Stimulated activated CD8-positive, alpha-beta memory T cell treated with anti-CD3 and anti-CD28 coated beads, Interleukin-15, amount 100 ng/mL, for 24 hours (primary cell): Measurements from ENCODE around the gene SELENON.

Experiments
- DNase-seq: peaks from one replicate; pipeline ENCODE4 v3.0.0-alpha.2; 2020; ENCODE audit warnings: low read depth

The SELENON gene

DNA sequence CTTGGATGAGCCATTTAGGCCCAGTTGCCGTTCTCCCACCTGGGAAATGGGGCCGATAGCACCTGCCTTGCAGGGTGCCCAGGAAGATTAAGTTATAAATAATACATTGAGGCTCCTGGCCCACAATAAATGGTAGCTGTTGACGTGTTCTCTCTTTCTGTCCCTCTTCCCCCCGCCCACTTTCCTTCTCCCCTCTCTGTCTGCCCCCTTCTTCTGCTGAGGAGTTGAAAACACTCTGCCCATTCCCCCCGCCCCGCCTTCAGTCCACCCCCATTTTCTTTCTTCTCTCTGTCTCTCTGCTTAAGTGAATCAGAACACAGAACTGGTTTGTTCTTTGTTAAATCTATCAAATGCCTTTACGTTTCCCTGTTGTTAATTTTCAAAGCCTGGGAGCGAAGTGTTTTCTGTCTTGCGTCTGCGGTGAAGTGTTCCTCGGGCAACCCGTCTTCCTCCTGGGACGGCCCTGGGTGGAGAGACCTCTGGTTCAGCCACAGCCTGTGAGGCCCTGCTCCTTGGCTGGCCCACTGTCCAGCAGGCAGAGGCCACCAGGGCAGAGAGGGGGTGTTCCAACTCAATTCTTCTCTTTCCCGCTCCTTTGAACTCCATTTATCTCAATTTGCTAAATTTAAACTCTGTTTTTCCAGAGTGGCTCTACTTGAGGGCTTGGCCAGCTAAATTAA is 29.3 kb upstream of the SELENON start:
- DNase-seq = no peak

DNA sequence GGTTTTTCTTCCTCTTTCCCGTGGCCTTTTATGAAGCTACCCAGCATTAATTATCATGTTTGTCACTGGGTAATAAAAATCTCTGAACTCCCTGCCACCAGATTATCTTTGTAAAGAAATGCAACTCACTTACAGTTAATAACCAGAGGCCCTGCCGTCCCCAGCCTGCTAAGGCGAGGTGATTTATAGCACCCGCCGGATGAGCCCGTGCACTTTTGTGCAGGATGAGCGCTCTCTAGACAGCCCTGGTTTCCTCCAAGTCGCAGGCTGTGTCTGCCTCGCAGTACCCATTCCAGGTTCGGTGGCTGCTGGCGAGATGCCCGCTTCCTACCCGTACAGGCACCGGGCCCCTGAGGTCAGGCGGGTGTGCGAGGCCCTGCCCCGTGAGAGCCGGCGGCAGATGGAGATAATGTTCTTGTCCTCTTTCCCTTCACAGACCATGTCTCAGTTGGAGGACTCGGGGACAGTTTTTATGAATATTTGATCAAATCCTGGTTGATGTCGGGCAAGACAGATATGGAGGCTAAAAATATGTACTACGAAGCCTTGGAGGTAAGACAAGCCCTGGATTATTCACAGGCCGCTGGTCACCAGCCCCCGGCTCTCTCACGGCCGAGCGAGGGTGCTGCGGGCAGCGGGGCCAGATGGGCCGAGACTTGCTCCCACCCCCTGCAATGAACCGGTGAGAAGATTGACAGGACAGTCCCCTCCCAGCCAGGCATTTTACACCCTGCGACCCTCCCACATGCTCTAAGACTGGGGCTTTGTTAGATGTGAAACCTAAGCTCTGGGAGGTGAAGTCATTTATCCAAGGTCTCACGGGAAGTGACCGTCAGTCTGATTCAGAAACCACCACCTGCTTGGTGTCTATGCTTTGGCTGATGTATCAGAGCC is 28.5 kb upstream of the SELENON start:
- DNase-seq = no peak

DNA sequence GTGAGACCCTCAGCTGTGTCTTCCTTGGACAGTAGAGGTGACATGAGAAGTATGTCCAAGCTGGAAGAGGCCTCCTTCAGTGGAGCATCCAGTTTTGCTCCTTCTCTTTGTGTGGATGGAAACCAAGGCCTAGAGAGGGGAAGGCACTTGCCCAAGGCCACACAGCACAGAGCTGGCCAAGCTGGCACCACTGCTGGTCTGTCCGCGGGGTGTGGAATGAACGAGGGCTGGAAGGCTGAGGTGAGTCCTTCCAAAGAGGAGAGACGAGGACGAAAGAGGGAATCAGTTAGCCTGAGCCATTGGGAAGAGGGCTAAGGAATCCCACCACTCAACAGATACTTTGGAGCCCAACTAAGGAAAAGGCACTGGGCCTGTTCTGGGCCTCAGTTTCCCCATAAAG is 27.8 kb upstream of the SELENON start:
- DNase-seq = no peak

- DNase-seq = no peak
Measured at GRCh38 chr1:25772692-25773245, 27.2 kb upstream of the SELENON start.

DNA sequence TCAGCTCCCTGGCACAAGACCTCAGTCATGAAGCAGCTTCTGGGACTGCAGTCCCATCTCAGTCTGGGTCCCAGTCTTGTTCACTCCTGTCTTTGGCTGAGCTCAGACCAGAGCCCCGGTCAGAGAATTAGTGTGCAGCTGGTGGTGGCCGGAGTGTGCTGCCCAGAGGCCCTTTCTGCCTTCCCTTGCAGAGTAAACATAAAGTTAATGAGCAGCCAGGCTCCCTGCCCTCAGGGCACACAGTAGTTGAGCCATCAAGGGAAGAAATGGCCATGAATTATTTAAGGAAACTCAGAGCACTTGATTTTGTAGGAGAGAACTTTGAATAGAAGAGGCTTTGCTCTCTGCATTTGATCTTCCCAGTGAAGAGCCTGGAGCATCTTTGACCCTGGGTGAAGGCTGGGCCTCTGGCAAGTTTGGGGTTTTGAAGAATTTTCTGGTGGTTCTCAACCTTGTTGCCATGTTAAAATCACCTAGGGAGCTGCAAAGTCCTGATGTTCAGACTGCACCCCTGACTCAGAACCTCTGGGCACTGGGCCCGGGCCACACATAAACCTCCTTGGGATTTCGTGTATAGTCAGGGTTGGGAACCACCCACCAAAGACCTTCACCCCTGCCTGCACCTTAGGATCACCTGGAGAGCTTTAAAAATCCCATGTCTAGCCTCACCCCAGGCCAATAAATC is 26.4 kb upstream of the SELENON start:
- no peak for DNase-seq

DNA sequence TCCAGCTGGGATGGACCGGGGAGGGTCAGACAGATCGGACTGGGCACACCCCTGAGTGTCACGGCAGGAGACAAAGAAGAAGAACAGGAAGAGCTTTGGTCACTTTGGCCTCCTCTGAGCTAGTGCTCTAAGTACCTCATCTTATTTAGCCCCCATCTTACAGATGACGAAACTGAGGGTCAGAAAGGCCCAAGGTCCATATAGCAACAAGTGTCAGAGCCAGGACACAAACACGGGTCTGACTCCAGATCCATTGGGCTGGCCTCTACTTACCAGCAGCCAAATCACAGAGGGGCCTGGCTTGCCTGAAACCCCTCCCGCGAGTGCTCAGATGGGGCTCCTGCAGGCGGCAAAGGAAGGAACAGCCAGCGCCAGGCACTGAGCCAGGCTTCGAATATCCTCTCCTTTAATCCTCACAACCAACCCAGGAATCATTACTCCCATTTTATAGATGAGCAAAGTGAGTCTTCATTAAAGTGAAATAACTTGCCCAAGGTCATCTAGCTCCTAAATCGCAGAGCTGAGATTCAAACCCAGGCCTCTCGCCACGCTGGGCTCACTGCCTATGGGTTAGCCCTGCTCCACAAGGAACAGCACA is 25.7 kb upstream of the SELENON start:
- DNase-seq = no peak

DNA sequence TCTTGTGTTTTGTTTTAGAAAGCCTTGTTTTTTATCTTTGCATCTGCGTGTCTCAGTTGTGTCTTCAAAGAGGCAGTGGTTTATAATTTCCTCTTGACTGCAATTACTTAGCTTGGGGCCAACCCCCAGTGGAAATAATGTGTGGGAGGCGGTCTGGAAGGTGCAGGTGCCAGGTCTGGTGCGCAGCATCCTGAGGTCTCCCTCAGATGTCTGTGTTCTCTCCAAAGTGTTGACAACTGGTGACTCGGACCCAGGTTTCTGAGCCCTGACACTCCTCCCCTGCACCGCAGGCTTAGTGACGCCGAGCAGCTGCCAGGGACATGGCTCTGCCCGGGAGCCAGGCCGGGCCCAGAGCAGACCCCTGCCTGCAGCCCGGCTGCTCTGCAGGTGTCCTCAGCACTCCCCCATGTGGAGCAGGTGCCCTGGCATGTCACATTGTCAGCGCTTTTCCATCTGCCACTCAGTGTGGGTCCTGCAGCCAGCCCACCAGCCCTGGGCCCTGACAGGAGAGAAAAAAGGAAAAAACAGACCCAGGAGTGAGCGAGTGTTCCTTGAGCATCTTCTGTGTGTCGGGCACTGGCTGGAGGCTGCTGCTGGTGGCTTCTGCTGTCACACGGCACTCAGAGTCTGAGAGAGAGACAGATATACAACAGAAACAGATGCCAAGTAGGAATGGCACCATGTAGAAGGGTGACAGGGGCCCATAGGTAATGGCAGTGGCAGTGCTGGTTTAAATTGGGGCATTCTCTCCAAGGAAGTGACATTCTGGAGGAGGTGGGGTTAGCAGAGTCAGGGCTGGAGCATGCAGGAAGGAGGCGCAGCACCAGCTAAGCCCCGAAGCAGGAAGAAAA is 24.8 kb upstream of the SELENON start:
- DNase-seq = peak; percentile 30

DNA sequence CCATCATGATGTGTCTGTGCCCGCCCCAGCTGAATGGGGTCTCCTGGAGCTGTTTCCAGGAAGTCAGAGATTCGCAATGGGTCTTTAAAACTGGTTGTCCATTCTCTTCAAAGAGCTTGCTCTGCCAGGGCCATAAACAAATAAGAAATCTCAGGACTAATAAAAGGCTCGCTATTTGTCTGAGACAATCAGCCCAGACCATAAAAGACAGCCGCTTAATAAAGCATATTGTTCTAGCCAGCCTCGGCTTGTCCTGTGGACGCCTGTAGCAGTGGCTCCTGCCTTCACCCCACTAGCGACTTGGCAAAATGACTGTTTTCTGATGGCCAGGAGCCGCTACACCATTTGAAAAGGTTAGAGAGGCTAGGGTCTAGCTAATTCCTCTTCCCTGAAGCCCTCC is 20.6 kb upstream of the SELENON start:
- DNase-seq = no peak

- DNase-seq = no peak
Measured at GRCh38 chr1:25779894-25780293, 20.1 kb upstream of the SELENON start.

GRCh38 chr1:25780318-25781129 is 19.5 kb upstream of the SELENON start:
- DNase-seq = no peak

DNA sequence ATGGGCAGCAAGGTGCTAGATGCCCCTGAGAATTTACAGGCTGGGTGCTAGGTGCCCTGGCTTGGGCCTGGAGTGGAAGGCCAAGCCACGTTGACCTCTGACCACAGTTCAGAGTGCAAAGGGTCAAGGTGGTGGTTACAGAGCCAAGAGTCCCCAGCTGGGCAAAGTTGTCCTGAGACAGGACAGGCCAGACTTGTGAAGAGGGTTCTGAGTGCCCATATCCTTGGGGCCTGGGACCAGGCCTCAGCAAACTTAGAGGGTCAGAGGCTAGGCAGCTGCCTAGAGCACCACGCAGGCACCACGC is 18.9 kb upstream of the SELENON start:
- no peak for DNase-seq

GRCh38 chr1:25782608-25783201 is 17.3 kb upstream of the SELENON start:
- no peak for DNase-seq

DNA sequence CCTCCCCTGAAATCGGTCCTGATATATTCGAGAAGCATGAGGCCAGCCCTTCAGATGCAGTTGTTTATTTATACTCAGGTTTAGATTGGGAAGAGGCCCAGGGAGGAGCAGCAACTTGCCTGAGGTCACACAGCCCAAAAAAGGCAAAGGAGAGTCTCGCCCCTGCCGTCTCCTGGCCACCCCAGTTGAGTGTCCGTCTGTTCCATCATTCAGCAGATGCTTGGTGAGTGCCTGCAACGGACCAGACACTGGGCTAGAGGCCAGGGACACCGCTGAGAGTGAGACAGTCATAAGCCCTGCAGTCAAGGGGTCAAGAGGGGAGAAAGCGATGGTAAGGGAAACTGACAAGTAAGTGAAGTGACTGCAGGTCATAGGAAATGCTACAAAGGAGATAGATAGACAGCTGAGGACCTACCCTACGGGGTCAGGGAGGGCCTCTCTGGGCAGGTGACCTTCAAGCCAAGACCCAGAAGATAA is 15.4 kb upstream of the SELENON start:
- DNase-seq = no peak

DNA sequence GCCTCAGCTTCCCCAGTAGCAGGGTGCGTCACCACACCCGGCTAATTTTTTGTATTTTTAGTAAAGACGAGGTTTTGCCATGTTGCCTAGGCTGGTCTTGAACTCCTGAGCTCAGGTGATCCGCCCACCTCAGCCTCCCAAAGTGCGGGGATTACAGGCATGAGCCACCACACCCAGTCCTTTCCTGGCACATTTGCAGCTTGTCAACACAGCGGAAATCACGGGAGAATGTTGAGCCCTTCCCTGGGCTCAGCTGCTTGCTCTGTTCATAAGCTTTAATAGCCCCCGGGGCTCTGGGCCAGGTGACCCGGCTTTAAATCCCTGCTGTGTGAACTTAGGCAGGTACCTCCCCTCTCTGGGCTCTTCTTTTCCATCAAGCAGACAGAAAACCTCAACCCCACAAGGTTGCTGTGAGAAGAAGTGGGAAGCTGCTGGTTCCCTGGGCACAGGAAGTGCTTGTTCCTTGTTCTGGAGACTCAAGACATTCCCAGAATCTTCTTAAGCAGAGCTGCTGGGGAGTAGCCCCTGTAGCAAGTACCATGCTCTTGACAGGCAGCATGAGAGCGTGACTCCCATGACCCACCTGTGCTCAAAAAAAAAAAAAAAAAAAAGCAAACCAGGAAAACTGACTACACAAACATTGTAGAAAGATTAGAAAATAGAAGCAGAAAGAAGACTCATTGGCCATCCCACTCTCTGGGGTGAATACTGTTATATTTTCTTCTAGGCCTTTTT is 14.5 kb upstream of the SELENON start:
- DNase-seq = no peak

DNA sequence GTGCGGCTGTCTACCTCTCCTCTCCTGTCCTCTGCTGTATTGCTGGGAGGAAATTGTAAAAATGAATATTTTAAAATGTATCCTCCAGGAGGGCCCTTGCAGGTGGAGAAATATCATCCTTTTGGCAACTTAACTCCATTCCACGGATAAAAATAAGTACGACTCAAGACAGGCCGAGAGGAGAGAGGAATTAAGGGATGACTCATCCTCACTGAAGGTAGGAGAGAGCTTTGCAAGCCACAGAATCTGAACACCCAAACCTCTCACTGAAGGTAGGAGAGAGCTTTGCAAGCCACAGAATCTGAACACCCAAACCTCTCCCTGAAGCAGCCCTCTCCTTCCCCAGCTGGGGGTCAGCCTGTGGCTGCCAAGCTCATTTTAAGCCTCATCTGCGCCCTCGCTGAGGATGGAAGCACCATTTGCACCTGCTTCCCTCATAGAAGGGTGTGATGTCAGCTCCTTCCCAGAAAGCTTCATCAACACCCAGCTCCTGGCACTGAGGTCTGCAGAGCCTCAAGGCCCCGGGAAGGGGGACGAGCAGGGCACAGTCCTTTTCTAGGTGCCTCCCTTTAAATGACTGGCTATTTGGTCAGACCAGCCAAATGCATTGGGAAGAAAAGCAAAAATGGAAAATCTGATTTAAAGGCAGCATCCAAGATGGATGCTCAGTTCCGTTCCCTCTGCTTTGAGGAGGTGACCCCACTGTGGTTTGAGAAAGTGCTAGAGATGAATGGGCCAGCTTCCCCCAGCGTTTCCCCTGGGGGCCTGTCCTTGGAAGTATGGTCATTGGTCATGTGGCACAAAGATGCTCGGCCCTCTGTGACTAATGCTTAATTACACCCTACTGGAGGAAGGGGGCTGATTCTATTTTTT is 12.9 kb upstream of the SELENON start:
- DNase-seq = no peak

DNA sequence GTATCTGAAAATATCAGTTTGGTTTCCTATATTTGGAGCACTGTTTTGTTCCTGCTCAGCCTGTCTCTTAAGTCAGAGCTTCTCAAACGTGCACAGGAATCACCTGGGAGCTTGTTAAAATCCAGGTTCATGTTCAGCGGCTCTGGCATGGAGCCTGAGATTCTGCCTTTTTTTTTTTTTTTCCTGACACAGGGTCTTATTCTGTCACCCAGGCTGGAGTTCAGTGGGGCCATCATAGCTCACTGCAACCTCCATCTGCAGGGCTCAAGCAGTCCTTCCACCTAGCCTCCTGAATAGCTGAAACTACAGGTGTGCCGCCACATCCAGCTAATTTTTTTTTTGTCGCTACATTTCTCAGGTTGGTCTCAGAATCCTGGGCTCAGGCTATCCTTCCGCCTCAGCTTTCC is 12.2 kb upstream of the SELENON start:
- no peak for DNase-seq

DNA sequence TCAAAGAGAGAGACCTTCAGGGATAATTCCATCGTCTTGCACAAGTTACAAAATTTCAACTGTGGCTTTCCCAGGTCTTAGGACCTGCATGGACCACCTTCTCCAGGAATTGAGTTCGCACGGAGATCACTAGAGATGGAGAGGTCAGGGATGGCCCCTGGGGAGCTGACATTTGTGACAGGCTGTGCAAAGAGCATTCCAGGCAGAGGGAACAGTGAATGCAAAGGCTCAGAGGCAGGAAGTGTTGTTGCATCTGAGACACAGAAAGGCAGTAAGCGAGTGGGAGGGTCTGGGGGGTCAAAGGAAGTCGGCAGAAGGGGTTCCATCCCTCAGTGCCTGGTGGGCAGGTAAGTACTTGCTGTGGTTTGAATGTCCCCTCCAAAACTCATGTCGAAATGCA is 9.5 kb upstream of the SELENON start:
- DNase-seq = no peak

- no peak for DNase-seq
Measured at GRCh38 chr1:25792115-25792514, 7.9 kb upstream of the SELENON start.
